ENCODE data around the gene STT3B.
"Not testable (repeated sequence)": the region's sequence is repeated elsewhere in the genome, so short reads cannot be mapped to it uniquely, and the experiment has no call there.

The STT3B gene

DNA sequence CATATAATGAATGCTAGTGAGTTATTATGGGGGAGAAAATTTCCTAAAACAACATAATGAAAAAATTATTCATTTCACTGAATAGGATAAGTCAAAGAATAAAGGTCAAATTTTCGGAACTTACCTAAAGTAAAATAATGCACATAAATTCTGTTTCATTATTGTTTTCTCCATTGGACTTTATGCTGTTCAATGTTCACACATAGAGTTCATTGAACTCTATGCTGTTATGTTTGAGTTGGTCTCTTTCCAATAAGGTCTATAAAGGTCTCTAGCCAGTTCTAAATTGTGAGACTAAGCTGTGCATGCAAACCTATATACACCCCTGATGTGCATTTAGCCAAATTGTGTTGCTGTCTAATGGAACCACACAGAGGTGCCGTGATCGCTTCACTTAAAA is 28.5 kb upstream of the STT3B start:
- TF ChIP-seq, protein P1, sequence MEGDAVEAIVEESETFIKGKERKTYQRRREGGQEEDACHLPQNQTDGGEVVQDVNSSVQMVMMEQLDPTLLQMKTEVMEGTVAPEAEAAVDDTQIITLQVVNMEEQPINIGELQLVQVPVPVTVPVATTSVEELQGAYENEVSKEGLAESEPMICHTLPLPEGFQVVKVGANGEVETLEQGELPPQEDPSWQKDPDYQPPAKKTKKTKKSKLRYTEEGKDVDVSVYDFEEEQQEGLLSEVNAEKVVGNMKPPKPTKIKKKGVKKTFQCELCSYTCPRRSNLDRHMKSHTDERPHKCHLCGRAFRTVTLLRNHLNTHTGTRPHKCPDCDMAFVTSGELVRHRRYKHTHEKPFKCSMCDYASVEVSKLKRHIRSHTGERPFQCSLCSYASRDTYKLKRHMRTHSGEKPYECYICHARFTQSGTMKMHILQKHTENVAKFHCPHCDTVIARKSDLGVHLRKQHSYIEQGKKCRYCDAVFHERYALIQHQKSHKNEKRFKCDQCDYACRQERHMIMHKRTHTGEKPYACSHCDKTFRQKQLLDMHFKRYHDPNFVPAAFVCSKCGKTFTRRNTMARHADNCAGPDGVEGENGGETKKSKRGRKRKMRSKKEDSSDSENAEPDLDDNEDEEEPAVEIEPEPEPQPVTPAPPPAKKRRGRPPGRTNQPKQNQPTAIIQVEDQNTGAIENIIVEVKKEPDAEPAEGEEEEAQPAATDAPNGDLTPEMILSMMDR (IDR thresholded peaks at IDR 0.05; ENCODE audit: low read depth, low read length, missing control alignments): no peak
- no peak overlapping the region for H3K4me3 ChIP-seq (ENCODE audit: low read depth, low read length)
- no peak for DNase-seq (ENCODE audit: low read depth)

DNA sequence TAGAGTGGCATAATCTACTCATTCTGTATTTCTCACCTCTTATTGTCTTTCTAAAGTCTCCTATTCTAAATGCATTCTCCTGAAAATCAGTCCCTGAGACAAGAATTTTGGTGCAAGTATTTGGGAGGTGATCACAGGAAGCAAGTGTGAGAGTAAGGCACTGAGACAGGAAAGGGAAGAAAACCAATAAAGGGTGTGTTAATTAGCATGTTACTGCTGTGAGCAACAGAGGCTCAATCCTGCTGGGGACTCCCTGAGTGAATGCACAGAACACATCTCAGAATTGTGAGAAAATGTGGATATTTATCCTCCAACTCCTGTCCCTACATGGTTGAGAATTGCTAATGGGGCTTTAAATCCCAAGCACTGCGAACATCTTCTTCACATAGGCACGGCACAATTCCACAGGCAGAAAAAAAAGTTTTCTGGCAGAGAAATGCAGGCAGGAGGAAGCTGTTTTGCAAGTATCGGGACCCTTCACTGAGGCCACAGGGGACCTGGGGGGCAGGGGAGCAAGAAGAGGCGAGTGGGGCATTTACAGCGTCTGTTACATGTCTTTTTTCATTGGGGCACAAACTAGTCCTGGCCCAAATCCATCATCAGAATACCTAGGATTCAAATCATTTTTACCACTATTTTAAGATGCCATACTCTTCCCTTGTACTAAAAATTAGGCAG is 27.2 kb upstream of the STT3B start:
- DNase-seq (ENCODE audit: low read depth): no peak
- TF ChIP-seq, protein P1 (IDR thresholded peaks at IDR 0.05; ENCODE audit: low read depth, low read length, missing control alignments): no peak
- no peak overlapping the region for H3K4me3 ChIP-seq (ENCODE audit: low read depth, low read length)

DNA sequence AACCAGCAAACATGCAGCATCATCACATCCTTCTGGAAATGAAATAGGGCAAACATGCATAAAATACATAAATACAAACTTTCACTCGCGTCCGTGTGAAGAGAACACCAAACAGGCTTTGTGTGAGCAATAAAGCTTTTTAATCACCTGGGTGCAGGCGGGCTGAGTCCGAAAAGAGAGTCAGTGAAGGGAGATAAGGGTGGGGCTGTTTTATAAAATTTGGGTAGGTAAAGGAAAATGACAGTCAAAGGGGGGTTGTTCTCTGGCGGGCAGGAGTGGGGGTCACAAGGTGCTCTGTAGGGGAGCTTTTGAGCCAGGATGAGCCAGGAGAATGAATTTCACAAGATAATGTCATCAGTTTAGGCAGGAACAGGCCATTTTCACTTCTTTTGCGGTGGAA is 26.2 kb upstream of the STT3B start:
- not testable (repeated sequence) for DNase-seq (ENCODE audit: low read depth); H3K4me3 ChIP-seq (ENCODE audit: low read depth, low read length)

DNA sequence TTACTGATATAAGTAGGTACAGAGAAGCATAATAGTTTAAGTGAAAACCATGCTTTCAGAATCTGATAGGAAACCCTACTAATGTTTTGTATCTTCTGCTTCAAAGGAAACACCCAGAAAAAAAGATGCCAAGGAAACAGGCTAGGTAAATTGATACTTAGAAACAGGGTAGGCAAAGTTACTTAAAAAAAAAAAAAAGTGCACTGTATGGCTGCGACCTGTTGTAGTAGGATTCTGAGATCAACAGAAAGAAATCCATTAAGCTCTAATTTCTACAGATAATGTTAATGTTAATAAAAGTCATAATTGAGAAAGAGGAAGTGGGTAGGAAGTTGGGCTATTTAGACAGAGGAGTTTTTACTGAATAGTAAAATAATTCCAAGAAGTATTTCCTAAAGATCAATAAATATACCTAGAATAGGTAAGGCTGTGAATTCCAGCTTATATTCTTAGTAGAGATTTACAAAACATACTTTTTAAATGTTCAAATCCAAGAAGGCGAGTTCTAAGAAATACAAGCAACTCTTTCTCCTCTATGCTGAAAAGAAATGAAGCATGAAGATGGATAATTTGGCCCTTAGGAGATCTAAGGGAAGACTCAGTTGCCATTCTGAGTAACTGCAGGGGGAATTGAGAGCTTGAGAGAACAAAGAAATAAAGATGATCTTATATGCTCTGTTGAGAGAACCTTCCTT is 24.1 kb upstream of the STT3B start:
- H3K4me3 ChIP-seq (ENCODE audit: low read depth, low read length): no peak overlapping the region
- no peak for DNase-seq (ENCODE audit: low read depth)
- TF ChIP-seq, protein P1 (IDR thresholded peaks at IDR 0.05; ENCODE audit: low read depth, low read length, missing control alignments): no peak

DNA sequence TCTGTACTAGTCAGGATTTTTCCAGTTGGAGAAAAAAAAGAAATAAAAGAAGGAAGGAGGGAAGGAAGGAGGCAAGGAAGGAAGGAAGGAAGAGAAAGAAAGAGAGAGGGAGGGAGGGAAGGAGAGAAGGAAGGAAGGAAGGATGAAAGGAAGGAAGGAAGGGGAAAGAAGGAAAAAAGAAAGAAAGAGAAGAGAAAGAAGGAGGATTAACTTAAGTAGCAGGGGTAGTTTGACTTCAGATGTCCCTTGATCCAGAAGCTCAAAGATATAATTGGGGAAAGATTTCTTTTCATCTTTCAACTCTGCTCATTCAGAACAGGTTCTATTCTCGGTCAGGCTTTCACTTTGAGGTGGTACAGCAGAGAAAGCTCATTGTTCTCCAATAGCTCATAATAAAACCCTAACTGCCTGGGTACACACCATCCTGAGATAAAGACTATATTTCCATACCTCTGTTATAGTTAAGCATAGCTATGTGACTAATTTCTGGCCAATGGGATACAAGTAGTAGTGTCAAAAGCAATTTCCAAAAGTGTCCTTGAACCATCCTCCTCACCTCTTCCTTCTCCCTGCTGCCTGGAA is 23.5 kb upstream of the STT3B start:
- TF ChIP-seq, protein P1 (IDR thresholded peaks at IDR 0.05; ENCODE audit: low read depth, low read length, missing control alignments): no peak
- no peak for DNase-seq (ENCODE audit: low read depth)
- H3K4me3 ChIP-seq (ENCODE audit: low read depth, low read length): no peak overlapping the region

DNA sequence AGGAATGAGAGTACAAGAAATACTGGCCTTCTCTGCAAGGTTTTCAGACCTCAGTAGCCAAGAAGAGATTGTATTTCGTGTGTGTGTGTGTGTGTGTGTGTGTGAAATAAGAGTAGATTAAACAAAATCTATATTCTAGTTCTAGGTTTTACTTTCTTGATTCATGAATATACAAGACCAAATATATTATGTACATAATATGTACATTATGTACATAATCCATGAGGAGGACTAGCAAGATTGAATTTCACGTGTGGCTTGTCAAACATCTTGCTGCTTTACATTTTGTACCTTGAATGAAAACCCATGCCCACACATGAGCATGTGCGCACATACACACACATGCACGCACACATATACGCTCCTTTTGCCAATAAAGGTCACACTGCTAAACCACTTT is 18.2 kb upstream of the STT3B start:
- H3K4me3 ChIP-seq (ENCODE audit: low read depth, low read length): no peak overlapping the region
- TF ChIP-seq, protein P1 (IDR thresholded peaks at IDR 0.05; ENCODE audit: low read depth, low read length, missing control alignments): no peak
- DNase-seq (ENCODE audit: low read depth): no peak

DNA sequence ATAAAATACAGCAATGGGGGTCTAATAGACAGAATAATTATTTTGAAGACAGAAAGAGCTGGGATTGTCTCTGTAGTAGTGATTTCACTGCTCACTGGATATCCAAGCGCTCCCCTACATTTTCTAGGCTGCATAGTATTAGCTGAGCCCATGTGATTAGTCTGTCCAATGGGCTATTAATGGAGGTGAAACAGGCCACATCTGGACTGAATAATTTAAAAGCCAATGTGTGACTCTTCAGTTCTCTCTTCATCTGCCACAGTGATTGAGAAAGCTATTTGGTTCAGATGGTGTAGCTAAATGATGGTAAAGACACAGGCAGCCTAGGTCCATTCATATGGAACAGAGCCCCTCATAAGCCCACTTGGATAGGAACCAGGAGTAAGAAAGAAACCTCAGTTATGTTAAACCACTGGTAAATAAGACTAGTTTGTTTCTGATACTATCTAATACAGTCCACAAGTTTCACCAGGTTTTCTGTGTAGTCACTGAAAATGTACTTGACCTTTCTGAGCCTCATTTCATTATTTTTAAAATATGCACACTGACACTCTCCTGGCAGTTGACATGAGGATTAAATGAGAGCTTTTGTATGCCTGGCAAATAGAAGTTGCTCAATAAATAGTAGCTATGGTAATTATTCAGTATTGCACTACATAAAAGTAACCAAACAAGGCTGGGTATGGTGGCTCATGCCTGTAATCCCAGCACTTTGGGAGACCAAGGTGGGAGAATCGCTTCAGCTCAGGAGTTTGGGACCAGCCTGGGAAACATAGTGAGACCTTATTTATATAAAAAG is 17.0 kb upstream of the STT3B start:
- H3K4me3 ChIP-seq (ENCODE audit: low read depth, low read length): no peak overlapping the region
- no peak for DNase-seq (ENCODE audit: low read depth)
- TF ChIP-seq, protein P1 (IDR thresholded peaks at IDR 0.05; ENCODE audit: low read depth, low read length, missing control alignments): no peak

Measured in GM12864 (cell line).